ENCODE measurements around the gene NUP85.
"Not testable (repeated sequence)": the region's sequence is repeated elsewhere in the genome, so short reads cannot be mapped to it uniquely, and the experiment has no call there.

NUP85 gene, protein sequence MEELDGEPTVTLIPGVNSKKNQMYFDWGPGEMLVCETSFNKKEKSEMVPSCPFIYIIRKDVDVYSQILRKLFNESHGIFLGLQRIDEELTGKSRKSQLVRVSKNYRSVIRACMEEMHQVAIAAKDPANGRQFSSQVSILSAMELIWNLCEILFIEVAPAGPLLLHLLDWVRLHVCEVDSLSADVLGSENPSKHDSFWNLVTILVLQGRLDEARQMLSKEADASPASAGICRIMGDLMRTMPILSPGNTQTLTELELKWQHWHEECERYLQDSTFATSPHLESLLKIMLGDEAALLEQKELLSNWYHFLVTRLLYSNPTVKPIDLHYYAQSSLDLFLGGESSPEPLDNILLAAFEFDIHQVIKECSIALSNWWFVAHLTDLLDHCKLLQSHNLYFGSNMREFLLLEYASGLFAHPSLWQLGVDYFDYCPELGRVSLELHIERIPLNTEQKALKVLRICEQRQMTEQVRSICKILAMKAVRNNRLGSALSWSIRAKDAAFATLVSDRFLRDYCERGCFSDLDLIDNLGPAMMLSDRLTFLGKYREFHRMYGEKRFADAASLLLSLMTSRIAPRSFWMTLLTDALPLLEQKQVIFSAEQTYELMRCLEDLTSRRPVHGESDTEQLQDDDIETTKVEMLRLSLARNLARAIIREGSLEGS

GRCh38 chr17:75205037-75205792 lies at the start of gene NUP85:
Gene NUP85 (plus strand): TSS chr17:75205679. CDS start chr17:75205762, 83 bp downstream.
- in situ Hi-C loops (cut with MboI; ENCODE audit: low pct_unique_long_range_greater_than_20kb, low sequenced_read_pairs, unreplicated experiment), result loop anchor here (10.0 kb wide), 1 partner anchor 250 kb away; no protein-coding TSS in a partner anchor
- TF ChIP-seq CTCF (IDR thresholded peaks at IDR 0.05; ENCODE audit: extremely low read depth, insufficient read depth, missing control alignments), result no peak
- DNase-seq (ENCODE audit: low spot score), result peak; percentile 97

- DNase-seq (ENCODE audit: low spot score); in situ Hi-C loops (cut with MboI; ENCODE audit: low pct_unique_long_range_greater_than_20kb, low sequenced_read_pairs, unreplicated experiment): not testable (repeated sequence)
These were observed 47.0 kb upstream of the NUP85 start for GRCh38 chr17:75158480-75158879.

DNA sequence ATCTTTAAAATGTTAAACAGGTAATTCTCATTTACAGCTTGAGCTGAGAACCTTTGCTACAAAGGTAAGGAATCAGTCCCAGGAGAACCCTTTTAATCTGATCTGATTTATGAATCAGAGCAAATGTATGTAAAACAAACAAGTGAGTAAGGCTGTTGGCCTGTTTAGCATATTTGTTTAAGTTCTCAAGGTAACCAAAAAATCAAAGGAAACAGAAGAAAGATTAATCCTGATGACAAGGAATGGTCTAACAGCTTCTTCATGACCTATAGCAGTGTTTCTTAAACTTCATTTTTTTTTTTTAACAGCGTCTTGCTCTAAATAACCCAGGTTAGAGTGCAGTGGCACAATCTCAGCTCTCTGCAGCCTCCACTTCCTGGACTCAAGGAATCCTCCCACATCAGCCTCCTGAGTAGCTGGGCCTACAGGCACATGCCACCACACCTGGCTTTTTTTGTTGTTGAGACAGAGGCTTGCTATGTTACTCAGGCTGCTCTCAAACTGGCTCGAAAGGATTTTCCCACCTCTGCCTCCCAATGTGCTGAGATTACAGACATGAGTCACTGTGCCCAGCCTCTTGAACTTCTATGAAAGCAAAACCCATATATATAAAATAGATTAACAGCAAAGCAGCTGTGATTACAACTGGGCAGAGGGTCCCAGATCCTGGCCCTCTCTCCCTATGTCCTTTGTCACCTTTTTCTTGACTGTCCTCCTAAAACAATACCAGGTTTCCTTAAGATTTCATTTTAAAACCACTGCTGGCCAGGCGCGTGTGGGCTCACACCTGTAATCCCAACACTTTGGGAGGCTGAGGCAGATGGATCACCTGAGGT lies 46.1 kb upstream of the NUP85 start:
- no peak for DNase-seq (ENCODE audit: low spot score)
- in situ Hi-C loops (cut with MboI; ENCODE audit: low pct_unique_long_range_greater_than_20kb, low sequenced_read_pairs, unreplicated experiment), result no loop called here

DNA sequence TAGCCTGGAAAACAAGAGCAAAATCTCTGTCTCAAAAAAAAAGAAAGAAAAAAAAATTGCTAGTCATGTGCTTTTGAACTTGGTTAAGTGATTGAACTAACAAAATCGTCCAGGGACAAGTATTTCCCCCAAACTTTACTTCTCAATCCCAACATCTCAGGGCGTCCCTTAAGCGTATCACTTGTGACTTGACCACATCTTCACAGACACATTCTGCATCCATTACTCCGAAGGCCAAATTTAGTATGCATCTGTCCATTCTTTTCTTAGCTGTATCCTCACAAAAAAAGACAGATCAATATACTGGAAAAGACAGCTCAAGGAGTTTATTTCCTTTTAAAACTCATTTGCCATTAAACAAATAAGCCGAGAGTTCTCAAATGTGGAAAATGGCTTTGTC lies 45.3 kb upstream of the NUP85 start:
- TF ChIP-seq CTCF (IDR thresholded peaks at IDR 0.05; ENCODE audit: extremely low read depth, insufficient read depth, missing control alignments), result no peak
- in situ Hi-C loops (cut with MboI; ENCODE audit: low pct_unique_long_range_greater_than_20kb, low sequenced_read_pairs, unreplicated experiment), result no loop called here
- no peak for DNase-seq (ENCODE audit: low spot score)

More for the DNA sequence above, 46.1 kb upstream of the NUP85 start:
- TF ChIP-seq CTCF (IDR thresholded peaks at IDR 0.05; ENCODE audit: extremely low read depth, insufficient read depth, missing control alignments), result no peak

- in situ Hi-C loops (cut with MboI; ENCODE audit: low pct_unique_long_range_greater_than_20kb, low sequenced_read_pairs, unreplicated experiment), result no loop called here
- no peak for TF ChIP-seq CTCF (IDR thresholded peaks at IDR 0.05; ENCODE audit: extremely low read depth, insufficient read depth, missing control alignments)
- no peak for DNase-seq (ENCODE audit: low spot score)
These were observed 42.4 kb upstream of the NUP85 start for GRCh38 chr17:75163074-75163473.

DNA sequence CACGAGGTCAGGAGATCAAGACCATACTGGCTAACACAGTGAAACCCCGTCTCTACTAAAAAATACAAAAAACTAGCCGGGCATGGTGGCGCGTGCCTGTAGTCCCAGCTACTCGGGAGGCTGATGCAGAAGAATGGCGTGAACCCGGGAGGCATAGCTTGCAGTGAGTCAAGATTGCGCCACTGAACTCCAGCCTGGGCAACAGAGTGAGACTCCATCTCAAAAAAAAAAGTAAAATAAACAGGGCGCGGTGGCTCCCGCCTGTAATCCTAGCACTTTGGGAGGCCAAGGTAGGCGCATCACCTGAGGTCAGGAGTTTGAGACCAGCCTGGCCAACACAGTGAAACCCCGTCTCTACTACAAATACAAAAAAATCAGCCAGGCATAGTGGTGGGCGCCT lies 40.9 kb upstream of the NUP85 start:
- in situ Hi-C loops (cut with MboI; ENCODE audit: low pct_unique_long_range_greater_than_20kb, low sequenced_read_pairs, unreplicated experiment), result not testable (repeated sequence)

DNA sequence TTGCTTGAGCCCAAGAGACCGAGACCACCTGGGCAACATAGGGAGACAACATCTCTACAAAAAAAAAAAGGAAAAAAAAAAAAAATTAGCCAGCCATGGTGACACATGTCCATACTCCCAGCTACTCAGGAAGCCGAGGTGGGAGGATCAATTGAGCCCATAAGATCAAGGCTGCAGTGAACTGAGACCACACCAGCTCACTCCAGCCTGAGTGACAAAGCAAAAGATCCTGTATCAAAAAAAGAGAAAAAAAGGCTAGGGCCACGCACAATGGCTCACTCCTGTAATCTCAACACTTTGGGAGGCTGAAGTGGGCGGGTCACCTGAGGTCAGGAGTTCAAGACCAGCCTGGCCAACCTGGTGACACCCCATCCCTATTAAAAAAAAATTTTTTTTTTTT lies 36.5 kb upstream of the NUP85 start:
- DNase-seq (ENCODE audit: low spot score), result no peak
- in situ Hi-C loops (cut with MboI; ENCODE audit: low pct_unique_long_range_greater_than_20kb, low sequenced_read_pairs, unreplicated experiment), result no loop called here
- no peak for TF ChIP-seq CTCF (IDR thresholded peaks at IDR 0.05; ENCODE audit: extremely low read depth, insufficient read depth, missing control alignments)

More for the DNA sequence above, 40.9 kb upstream of the NUP85 start:
- not testable (repeated sequence) for DNase-seq (ENCODE audit: low spot score)
